Tibial artery (tissue), 4 donors: ENCODE results near the gene UBA1.

Experiments
- DNase-seq, 2 donors: peaks; one replicate each; pipeline ENCODE4 v3.0.0-alpha.2; 2019
- H3K27ac ChIP-seq, 2 donors: fragments of 200-600 bp; sonication (generic) in 1 of 2; 1 replicate in 1 of 2; 2 replicates in 1 of 2; pipeline ENCODE4 v1.5.1; 2018 to 2019; ENCODE audit warnings: mild to moderate bottlenecking in 1 of 2
- H3K27me3 ChIP-seq, 2 donors: fragments of 200-600 bp; sonication (generic) in 1 of 2; one replicate each; pipeline versions ENCODE4 v1.5.1 to v1.6.0; 2016 to 2019
- H3K36me3 ChIP-seq, 3 donors: fragments of 200-600 bp; sonication (generic) in 2 of 3; one replicate each; pipeline ENCODE4 v1.5.1; 2016 to 2019; ENCODE audit warnings: mild to moderate bottlenecking in 2 of 3
- H3K4me1 ChIP-seq, 4 donors: fragments of 200-600 bp; sonication (generic) in 2 of 4; 1 replicate in 3 of 4; 2 replicates in 1 of 4; pipeline ENCODE4 v1.5.1; 2016 to 2019
- H3K4me3 ChIP-seq, 2 donors: fragments of 200-600 bp; sonication (generic) in 1 of 2; 1 replicate in 1 of 2; 2 replicates in 1 of 2; pipeline ENCODE4 v1.5.1; 2018 to 2019; ENCODE audit warnings: mild to moderate bottlenecking in 2 of 2
- H3K9me3 ChIP-seq, 3 donors: fragments of 200-600 bp; sonication (generic) in 1 of 3; one replicate each; pipeline ENCODE4 v1.5.1; 2016 to 2019
- CTCF ChIP-seq, 2 experiments: fragments of 200-600 bp in 1 of 2; fragments of 450-650 bp in 1 of 2; IDR thresholded peaks; one replicate each; pipeline ENCODE4 v1.5.1; 2017 to 2019; ENCODE audit warnings: antibody characterized with exemption in 2 of 2, mild to moderate bottlenecking in 1 of 2, moderate library complexity in 1 of 2
- intact Hi-C: fragments of 100-400 bp; cut with DNase I; formaldehyde crosslinking; loops from one replicate; pipeline ENCODE4 v1.15.0; 2023; ENCODE audit warnings: low total_unique reads

The UBA1 gene

GRCh38 chrX:47228550-47229270 is 35.1 kb downstream of the UBA1 start:
- peaks cover 28 to 56% (median 53%) of the 10 kb centered on the region in 3 donors for H3K36me3 ChIP-seq
- H3K4me3 ChIP-seq = no peak overlapping the region
- H3K9me3 ChIP-seq = no peaks in the 10 kb centered on the region
- DNase-seq = no peak
- H3K27ac ChIP-seq = no peak overlapping the region
- intact Hi-C loops = no loop called here
- TF ChIP-seq CTCF (IDR thresholded peaks at IDR 0.05) = no peak
- H3K27me3 ChIP-seq = no peaks in the 10 kb centered on the region
- H3K4me1 ChIP-seq = peaks cover 0 to 7% (median 2%) of the 10 kb centered on the region in 4 donors

GRCh38 chrX:47229427-47229826 is 35.8 kb downstream of the UBA1 start:
- H3K4me3 ChIP-seq = no peak overlapping the region
- no peak overlapping the region for H3K27ac ChIP-seq
- no peaks in the 10 kb centered on the region for H3K27me3 ChIP-seq
- intact Hi-C loops = no loop called here
- DNase-seq = no peak
- TF ChIP-seq CTCF (IDR thresholded peaks at IDR 0.05) = no peak
- no peaks in the 10 kb centered on the region for H3K9me3 ChIP-seq
- peaks cover 28 to 49% (median 46%) of the 10 kb centered on the region in 3 donors for H3K36me3 ChIP-seq
- peaks cover 0 to 7% (median 2%) of the 10 kb centered on the region in 4 donors for H3K4me1 ChIP-seq

GRCh38 chrX:47230136-47230868 is 36.7 kb downstream of the UBA1 start:
- no peak overlapping the region for H3K4me3 ChIP-seq
- no peaks in the 10 kb centered on the region for H3K27me3 ChIP-seq
- TF ChIP-seq CTCF (IDR thresholded peaks at IDR 0.05) = no peak
- H3K27ac ChIP-seq = no peak overlapping the region
- peaks cover 27 to 40% (median 37%) of the 10 kb centered on the region in 3 donors for H3K36me3 ChIP-seq
- peaks cover 0 to 10% (median 2%) of the 10 kb centered on the region in 4 donors for H3K4me1 ChIP-seq
- no peaks in the 10 kb centered on the region for H3K9me3 ChIP-seq
- DNase-seq = no peak
- intact Hi-C loops = no loop called here

- TF ChIP-seq CTCF (IDR thresholded peaks at IDR 0.05) = no peak
- peaks cover 19 to 32% (median 29%) of the 10 kb centered on the region in 3 donors for H3K36me3 ChIP-seq
- no peaks in the 10 kb centered on the region for H3K27me3 ChIP-seq
- H3K9me3 ChIP-seq = no peaks in the 10 kb centered on the region
- DNase-seq = no peak
- intact Hi-C loops = no loop called here
- peaks cover 0 to 14% (median 5%) of the 10 kb centered on the region in 4 donors for H3K4me1 ChIP-seq
- H3K27ac ChIP-seq = no peak overlapping the region
- no peak overlapping the region for H3K4me3 ChIP-seq
These were observed 37.5 kb downstream of the UBA1 start for GRCh38 chrX:47231167-47231566.

- peak overlapping the region; percentile 93 to 98 for H3K27ac ChIP-seq
- DNase-seq = no peak
- H3K9me3 ChIP-seq = no peaks in the 10 kb centered on the region
- no peak for TF ChIP-seq CTCF (IDR thresholded peaks at IDR 0.05)
- peaks cover 0 to 18% (median 5%) of the 10 kb centered on the region in 4 donors for H3K4me1 ChIP-seq
- intact Hi-C loops = no loop called here
- H3K36me3 ChIP-seq = peaks cover 9 to 20% (median 17%) of the 10 kb centered on the region in 3 donors
- H3K27me3 ChIP-seq = no peaks in the 10 kb centered on the region
- peak overlapping the region; percentile 66 to 82 for H3K4me3 ChIP-seq
These were observed 38.7 kb downstream of the UBA1 start for GRCh38 chrX:47232197-47232802.
